Measurements from ENCODE around the gene TFB1M.
"Not testable (repeated sequence)": the region's sequence is repeated elsewhere in the genome, so short reads cannot be mapped to it uniquely, and the experiment has no call there.

The TFB1M gene

GRCh38 chr6:155297669-155298068 is 16.6 kb downstream of the TFB1M start:
- no peak for DNase-seq

GRCh38 chr6:155292711-155293110 is 21.6 kb downstream of the TFB1M start:
- no peak for DNase-seq

GRCh38 chr6:155291291-155291690 is 23.0 kb downstream of the TFB1M start:
- DNase-seq: no peak

GRCh38 chr6:155290491-155290890 is 23.8 kb downstream of the TFB1M start:
- DNase-seq: no peak

- peak; percentile 69 for DNase-seq
Measured at GRCh38 chr6:155287762-155288161, 26.5 kb downstream of the TFB1M start.

GRCh38 chr6:155284775-155285174 is 29.5 kb downstream of the TFB1M start:
- DNase-seq: no peak

- no peak for DNase-seq
Measured at GRCh38 chr6:155278319-155279049, 35.8 kb downstream of the TFB1M start.

GRCh38 chr6:155276638-155277037 is 37.6 kb downstream of the TFB1M start:
- DNase-seq: no peak

GRCh38 chr6:155275808-155276480 is 38.3 kb downstream of the TFB1M start:
- no peak for DNase-seq

- DNase-seq: no peak
Measured at GRCh38 chr6:155274533-155274932, 39.8 kb downstream of the TFB1M start.

GRCh38 chr6:155274106-155274505 is 40.2 kb downstream of the TFB1M start:
- no peak for DNase-seq

- DNase-seq: peak; percentile 48
Measured at GRCh38 chr6:155273431-155273830, 40.9 kb downstream of the TFB1M start.

- DNase-seq: no peak
Measured at GRCh38 chr6:155272353-155273232, 41.7 kb downstream of the TFB1M start.

GRCh38 chr6:155271145-155271544 is 43.1 kb downstream of the TFB1M start:
- DNase-seq: no peak

GRCh38 chr6:155270561-155271091 is 43.7 kb downstream of the TFB1M start:
- DNase-seq: no peak

GRCh38 chr6:155269765-155270164 is 44.5 kb downstream of the TFB1M start:
- no peak for DNase-seq

GRCh38 chr6:155268088-155268867 is 46.0 kb downstream of the TFB1M start:
- not testable (repeated sequence) for DNase-seq

- no peak for DNase-seq
Measured at GRCh38 chr6:155267411-155267810, 46.9 kb downstream of the TFB1M start.

GRCh38 chr6:155265843-155266535 is 48.3 kb downstream of the TFB1M start:
- DNase-seq: no peak

GRCh38 chr6:155264693-155265320 is 49.5 kb downstream of the TFB1M start:
- no peak for DNase-seq

GRCh38 chr6:155263373-155264063 is 50.8 kb downstream of the TFB1M start, which contains the start of gene CLDN20:
TSS of gene CLDN20 (plus strand) at chr6:155264013. CDS start at chr6:155275720, 11,707 bp downstream.
- no peak for DNase-seq

All from NCI-H2227 treated with DMSO at 0.1 percent for 48 hours (cell line).